ENCODE results near the gene KRT27.
"Not testable (repeated sequence)": the region's sequence is repeated elsewhere in the genome, so short reads cannot be mapped to it uniquely, and the experiment has no call there.

Gene KRT27

GRCh38 chr17:40753804-40754203 is 28.5 kb downstream of the KRT27 start:
- DNase-seq = no peak

GRCh38 chr17:40751065-40751464 is 31.3 kb downstream of the KRT27 start:
- DNase-seq = no peak

- DNase-seq = no peak
These were observed 32.0 kb downstream of the KRT27 start for GRCh38 chr17:40750391-40750790.

GRCh38 chr17:40748666-40749065 is 33.7 kb downstream of the KRT27 start:
- not testable (repeated sequence) for DNase-seq

GRCh38 chr17:40738553-40738952 is 43.8 kb downstream of the KRT27 start:
- no peak for DNase-seq

GRCh38 chr17:40735016-40735415 is 47.3 kb downstream of the KRT27 start:
- DNase-seq = no peak

GRCh38 chr17:40734018-40734417 is 48.3 kb downstream of the KRT27 start:
- DNase-seq = no peak

GRCh38 chr17:40730970-40731369 is 51.4 kb downstream of the KRT27 start:
- DNase-seq = no peak

GRCh38 chr17:40727447-40728231 is 54.7 kb downstream of the KRT27 start:
- no peak for DNase-seq

GRCh38 chr17:40726919-40727318 is 55.4 kb downstream of the KRT27 start:
- no peak for DNase-seq

Measured in T-helper 9 cell (primary cell).